GM21367 (cell line): ENCODE results near the gene OR4C11.

Source experiments
- ATAC-seq: cut with Tn5 transposase; IDR thresholded peaks from one replicate; pipeline ENCODE4 v1.9.1; 2021; ENCODE audit not compliant: unreplicated experiment

OR4C11 gene, protein sequence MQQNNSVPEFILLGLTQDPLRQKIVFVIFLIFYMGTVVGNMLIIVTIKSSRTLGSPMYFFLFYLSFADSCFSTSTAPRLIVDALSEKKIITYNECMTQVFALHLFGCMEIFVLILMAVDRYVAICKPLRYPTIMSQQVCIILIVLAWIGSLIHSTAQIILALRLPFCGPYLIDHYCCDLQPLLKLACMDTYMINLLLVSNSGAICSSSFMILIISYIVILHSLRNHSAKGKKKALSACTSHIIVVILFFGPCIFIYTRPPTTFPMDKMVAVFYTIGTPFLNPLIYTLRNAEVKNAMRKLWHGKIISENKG

DNA sequence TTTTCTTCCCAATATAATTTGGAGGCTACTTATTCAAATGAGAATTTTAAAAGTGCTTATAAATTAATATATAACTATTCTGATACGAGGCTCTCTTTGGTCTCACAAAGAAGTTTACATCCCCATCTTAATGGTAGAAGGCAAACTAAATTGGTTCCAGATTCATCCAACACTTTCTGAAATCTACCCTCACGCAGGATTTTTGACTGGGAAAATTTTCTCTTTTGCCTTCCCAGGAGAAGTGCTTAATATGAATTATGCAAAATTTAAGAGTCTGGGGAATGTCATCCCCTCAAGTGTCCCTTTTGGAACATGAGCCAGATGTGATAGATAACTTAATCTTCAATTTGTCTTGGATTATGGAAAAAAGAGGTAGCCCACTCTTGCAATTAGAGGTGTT lies at the start of gene OR4C11:
OR4C11 (minus strand) TSS at position 101 of the 400 bp plus-strand sequence. CDS start 3,272 bp downstream, outside the sequence.
- no peak for ATAC-seq

DNA sequence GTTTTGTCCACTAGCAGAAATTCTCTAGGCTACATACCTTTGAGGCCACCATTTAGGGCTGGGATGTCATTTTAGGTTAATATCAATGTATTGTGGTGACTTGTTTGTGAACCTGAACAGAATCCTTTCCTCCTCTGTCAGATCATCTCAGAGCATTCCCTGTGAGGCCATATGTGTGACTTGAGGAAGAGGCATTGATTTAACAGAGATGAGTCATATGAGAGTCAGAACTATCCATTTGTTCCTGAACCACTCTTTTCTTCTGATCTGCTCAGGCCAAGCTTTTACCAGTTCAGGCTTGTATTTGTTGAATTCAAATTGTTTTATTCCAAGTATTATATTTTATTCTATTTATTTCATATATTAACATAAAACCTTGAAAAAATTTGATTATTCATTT lies 47.7 kb upstream of the OR4C11 start:
- ATAC-seq, result no peak

DNA sequence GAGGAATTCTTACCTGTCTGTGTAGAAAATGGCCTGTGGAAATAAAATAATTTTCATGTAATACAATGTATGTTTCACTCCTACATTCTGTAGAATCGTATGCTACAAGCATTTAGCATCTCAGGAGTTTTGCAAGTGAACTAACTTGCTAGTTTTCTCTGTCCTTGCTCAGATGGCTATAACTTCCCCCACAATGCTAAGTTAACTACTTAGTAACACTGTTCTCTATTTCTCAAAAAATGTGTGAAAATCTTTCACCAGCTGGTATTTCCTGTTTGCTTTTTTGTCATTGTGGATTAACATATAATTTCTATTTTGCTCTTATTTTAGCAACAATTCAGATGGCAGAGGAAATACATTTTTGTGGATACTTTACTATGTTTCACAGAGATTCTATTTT lies 45.1 kb upstream of the OR4C11 start:
- ATAC-seq, result no peak

DNA sequence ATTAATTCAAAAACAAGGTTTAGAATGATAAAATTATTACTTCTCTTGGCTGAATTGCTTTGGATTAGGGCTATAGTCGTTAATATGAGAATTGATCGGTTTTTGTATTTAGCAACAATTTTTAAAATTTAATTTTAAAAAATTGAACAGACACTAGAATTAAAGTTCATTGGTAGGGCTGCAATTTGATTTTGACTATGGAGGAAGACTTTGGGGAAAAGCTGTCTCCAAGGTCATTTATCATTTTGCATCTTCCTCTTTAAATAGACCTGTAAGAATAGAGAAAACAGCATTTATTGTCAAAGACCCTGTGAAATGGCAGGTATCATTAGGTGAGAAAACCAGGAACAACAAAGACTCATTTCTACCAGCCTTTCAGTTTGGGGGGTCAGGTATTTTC lies 40.6 kb upstream of the OR4C11 start, which contains the start of gene OR4S2:
OR4S2 (plus strand) TSS at position 301 of the 400 bp plus-strand sequence. CDS start 2,577 bp downstream, outside the sequence.
- ATAC-seq, result no peak

DNA sequence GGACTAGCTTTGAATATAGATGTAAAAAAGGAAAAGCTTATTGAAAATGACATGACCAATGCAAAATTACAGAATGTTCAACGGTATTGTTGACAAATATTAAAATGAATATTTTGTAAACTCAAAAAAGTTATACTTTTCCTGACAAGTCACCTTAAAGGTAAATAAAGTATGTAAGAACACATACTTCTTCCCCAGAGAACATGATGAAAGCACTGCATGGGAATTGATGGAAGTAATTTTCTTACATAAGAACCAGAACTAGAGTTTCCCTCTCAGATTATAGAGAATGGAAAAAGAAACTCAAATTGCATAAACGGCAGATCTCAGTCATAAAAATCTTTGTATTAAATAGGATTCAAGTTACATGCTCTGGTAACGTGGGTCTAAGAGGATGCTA lies 27.4 kb upstream of the OR4C11 start, which contains the start of gene OR4P4:
OR4P4 (plus strand) TSS at position 301 of the 400 bp plus-strand sequence.
- no peak for ATAC-seq

DNA sequence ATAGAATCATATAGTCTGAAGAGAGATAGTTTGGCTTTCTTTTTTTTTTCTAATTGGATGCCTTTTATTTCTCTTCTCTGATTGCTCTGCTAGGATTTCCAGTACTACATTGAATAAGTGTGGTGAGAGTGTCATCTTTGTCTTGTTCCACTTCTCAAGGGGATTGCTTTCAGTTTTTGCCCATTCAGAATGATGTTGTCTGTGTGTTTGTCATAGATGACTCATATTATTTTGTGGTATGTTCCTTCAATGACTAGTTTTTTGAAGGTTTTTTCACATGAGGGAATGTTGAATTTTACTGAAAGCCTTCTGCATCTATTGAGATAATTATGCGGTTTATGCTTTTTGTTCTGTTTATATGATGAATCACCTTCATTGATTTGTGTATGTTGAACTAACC lies 17.1 kb upstream of the OR4C11 start:
- no peak for ATAC-seq

DNA sequence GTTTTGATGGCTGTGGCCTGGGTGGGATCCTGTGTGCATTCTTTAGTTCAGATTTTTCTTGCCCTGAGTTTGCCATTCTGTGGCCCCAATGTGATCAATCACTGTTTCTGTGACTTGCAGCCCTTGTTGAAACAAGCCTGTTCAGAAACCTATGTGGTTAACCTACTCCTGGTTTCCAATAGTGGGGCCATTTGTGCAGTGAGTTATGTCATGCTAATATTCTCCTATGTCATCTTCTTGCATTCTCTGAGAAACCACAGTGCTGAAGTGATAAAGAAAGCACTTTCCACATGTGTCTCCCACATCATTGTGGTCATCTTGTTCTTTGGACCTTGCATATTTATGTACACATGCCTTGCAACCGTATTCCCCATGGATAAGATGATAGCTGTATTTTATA lies 34.9 kb downstream of the OR4C11 start:
- ATAC-seq, result no peak

DNA sequence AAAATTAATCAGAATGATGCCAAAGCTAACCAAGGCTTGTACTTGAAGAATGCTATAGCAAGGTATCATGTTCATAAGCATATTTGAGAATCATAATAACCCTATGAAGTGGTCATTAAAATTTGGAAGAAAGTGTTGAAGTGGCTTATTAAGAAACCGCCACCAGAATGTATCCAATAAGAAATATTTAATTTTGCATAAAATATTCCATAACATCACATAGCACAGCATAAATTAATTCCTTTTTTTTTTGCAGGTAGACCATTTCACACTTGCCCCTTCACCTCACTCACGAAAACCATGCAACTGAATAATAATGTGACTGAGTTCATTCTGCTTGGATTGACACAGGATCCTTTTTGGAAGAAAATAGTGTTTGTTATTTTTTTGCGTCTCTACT lies 35.6 kb downstream of the OR4C11 start, which contains the start of gene OR4C16:
OR4C16 (plus strand) TSS at position 301 of the 400 bp plus-strand sequence; CDS start at position 301, 0 bp downstream.
- no peak for ATAC-seq

DNA sequence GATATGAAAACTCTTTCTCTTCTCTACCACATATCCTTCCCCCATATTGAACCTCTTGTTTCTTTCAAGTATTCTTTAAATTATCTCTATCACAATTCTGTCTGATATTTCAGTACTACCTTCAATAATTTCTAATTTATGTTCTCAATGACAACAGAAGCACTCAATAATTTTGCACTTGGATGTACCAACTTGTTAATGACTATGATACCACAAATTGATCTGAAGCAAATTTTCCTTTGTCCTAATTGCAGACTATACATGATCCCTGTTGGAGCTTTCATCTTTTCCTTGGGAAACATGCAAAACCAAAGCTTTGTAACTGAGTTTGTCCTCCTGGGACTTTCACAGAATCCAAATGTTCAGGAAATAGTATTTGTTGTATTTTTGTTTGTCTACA lies 53.3 kb downstream of the OR4C11 start, which contains the start of gene OR4C15:
OR4C15 (plus strand) TSS at position 301 of the 400 bp plus-strand sequence; CDS start at position 301, 0 bp downstream.
- ATAC-seq, result no peak
